ENCODE results near the gene SVEP1. TPM values are rescaled to one million over a fixed set of nuclear protein-coding genes. Genes with fewer than 3 reads are reported as not detected.

The SVEP1 gene
- total and polyA plus RNA-seq, 7 donors, result 0.78 to 16.3 (median 5.5) TPM

- 66 to 81% (median 67%) methylated on average over 2 of the region's 2 CpGs for WGBS, 3 donors
- Histone ChIP-seq H3K36me3 (ENCODE audit: insufficient read depth in 1 of 2, low read depth in 1 of 2) (no peaks in the 10 kb centered on the region), H3K9me3 (no peaks in the 10 kb centered on the region), H3K4me1 (no peaks in the 10 kb centered on the region), H3K27me3 (ENCODE audit: insufficient read depth in 3 of 3, low read length in 2 of 3) (no peaks in the 10 kb centered on the region), H3K27ac (no peak overlapping the region), H3K4me3 (no peak overlapping the region)
- DNase-seq (no peak), ATAC-seq (no peak)
- TF ChIP-seq CTCF (IDR thresholded peaks at IDR 0.05), result no peak
- intact Hi-C loops (cut with DNase I), result no loop called here
These were observed 222.0 kb downstream of the SVEP1 start for GRCh38 chr9:110357505-110357904.

GRCh38 chr9:110356639-110357395 lies 222.7 kb downstream of the SVEP1 start:
- H3K27ac ChIP-seq, result no peak overlapping the region
- H3K4me3 ChIP-seq, result no peak overlapping the region
- intact Hi-C loops (cut with DNase I), result no loop called here
- no peaks in the 10 kb centered on the region for H3K4me1 ChIP-seq
- no peak for ATAC-seq
- no peaks in the 10 kb centered on the region for H3K9me3 ChIP-seq
- TF ChIP-seq CTCF (IDR thresholded peaks at IDR 0.05), result no peak
- 76 to 85% (median 79%) methylated on average over 4 of the region's 4 CpGs for WGBS, 3 donors
- H3K27me3 ChIP-seq (ENCODE audit: insufficient read depth in 3 of 3, low read length in 2 of 3), result no peaks in the 10 kb centered on the region
- no peaks in the 10 kb centered on the region for H3K36me3 ChIP-seq (ENCODE audit: insufficient read depth in 1 of 2, low read depth in 1 of 2)
- DNase-seq, result no peak

GRCh38 chr9:110355911-110356310 lies 223.6 kb downstream of the SVEP1 start:
- no peak overlapping the region for H3K4me3 ChIP-seq
- ATAC-seq (no peak), DNase-seq (no peak)
- TF ChIP-seq CTCF (IDR thresholded peaks at IDR 0.05), result no peak
- no peaks in the 10 kb centered on the region for H3K27me3 ChIP-seq (ENCODE audit: insufficient read depth in 3 of 3, low read length in 2 of 3)
- 78 to 92% (median 92%) methylated on average over 2 of the region's 2 CpGs for WGBS, 3 donors
- no peak overlapping the region for H3K27ac ChIP-seq
- no peaks in the 10 kb centered on the region for H3K4me1 ChIP-seq
- H3K36me3 ChIP-seq (ENCODE audit: insufficient read depth in 1 of 2, low read depth in 1 of 2), result no peaks in the 10 kb centered on the region
- intact Hi-C loops (cut with DNase I), result no loop called here
- H3K9me3 ChIP-seq, result no peaks in the 10 kb centered on the region

- Histone ChIP-seq H3K27ac (no peak overlapping the region), H3K27me3 (ENCODE audit: insufficient read depth in 3 of 3, low read length in 2 of 3) (peaks cover 0 to 2% (median 0%) of the 10 kb centered on the region in 3 donors), H3K4me1 (no peaks in the 10 kb centered on the region), H3K36me3 (ENCODE audit: insufficient read depth in 1 of 2, low read depth in 1 of 2) (no peaks in the 10 kb centered on the region), H3K9me3 (no peaks in the 10 kb centered on the region), H3K4me3 (no peak overlapping the region)
- ATAC-seq, result no peak
- intact Hi-C loops (cut with DNase I), result no loop called here
- DNase-seq, result no peak
- TF ChIP-seq CTCF (IDR thresholded peaks at IDR 0.05), result no peak
- 42 to 62% (median 57%) methylated on average over 1 of the region's 1 CpG for WGBS, 3 donors
These were observed 228.5 kb downstream of the SVEP1 start for GRCh38 chr9:110351009-110351467.

- intact Hi-C loops (cut with DNase I), result no loop called here
- Histone ChIP-seq H3K27me3 (ENCODE audit: insufficient read depth in 3 of 3, low read length in 2 of 3) (peaks cover 0 to 2% (median 0%) of the 10 kb centered on the region in 3 donors), H3K36me3 (ENCODE audit: insufficient read depth in 1 of 2, low read depth in 1 of 2) (no peaks in the 10 kb centered on the region), H3K27ac (no peak overlapping the region), H3K4me3 (no peak overlapping the region), H3K4me1 (no peaks in the 10 kb centered on the region), H3K9me3 (no peaks in the 10 kb centered on the region)
- DNase-seq (no peak), ATAC-seq (no peak)
- no peak for TF ChIP-seq CTCF (IDR thresholded peaks at IDR 0.05)
- 33 to 48% (median 42%) methylated on average over 3 of the region's 3 CpGs for WGBS, 3 donors
These were observed 233.2 kb downstream of the SVEP1 start for GRCh38 chr9:110346325-110346724.
